HL-60 (cell line): ENCODE measurements around the gene HHAT.

Source experiments
- DNase-seq, 2 experiments: peaks; one replicate each; pipeline ENCODE4 v3.0.0-alpha.2; 2010 to 2020; ENCODE audit warnings: low read depth in 1 of 2, low spot score in 1 of 2
- H3K27ac ChIP-seq: fragments of 250-450 bp; sonication (Bioruptor Pico); replicated peaks from 2 replicates; pipeline ENCODE4 v1.5.1; 2020; ENCODE audit warnings: mild to moderate bottlenecking, moderate library complexity
- H3K27me3 ChIP-seq: fragments of 250-450 bp; sonication (Bioruptor Pico); 2 replicates; pipeline ENCODE4 v1.5.1; 2021; ENCODE audit warnings: mild to moderate bottlenecking, moderate library complexity; ENCODE audit not compliant: insufficient read depth, poor library complexity, severe bottlenecking
- H3K4me3 ChIP-seq: replicated peaks from 2 replicates; pipeline ENCODE4 v1.5.1; 2011; ENCODE audit warnings: mild to moderate bottlenecking, control low read depth, low read length; ENCODE audit not compliant: insufficient read depth
- CTCF ChIP-seq: IDR thresholded peaks from one replicate; pipeline ENCODE4 v1.5.1; 2011; ENCODE audit warnings: low read length, control low read depth, inconsistent platforms; ENCODE audit not compliant: insufficient read depth
- GABPA ChIP-seq: IDR thresholded peaks from 2 replicates; pipeline ENCODE4 v1.6.1; 2012; ENCODE audit warnings: low read depth
- POLR2AphosphoS5 ChIP-seq: IDR thresholded peaks from 2 replicates; pipeline ENCODE4 v1.6.1; 2012; ENCODE audit warnings: low read depth
- SPI1 ChIP-seq: IDR thresholded peaks from 2 replicates; pipeline ENCODE4 v1.6.1; 2012; ENCODE audit warnings: low read depth, mild to moderate bottlenecking, borderline replicate concordance
- TF ChIP-seq, protein P1 (sequence below): IDR thresholded peaks from 2 replicates; pipeline ENCODE4 v1.6.1; 2012; ENCODE audit warnings: low read depth; ENCODE audit not compliant: insufficient replicate concordance

Gene HHAT

DNA sequence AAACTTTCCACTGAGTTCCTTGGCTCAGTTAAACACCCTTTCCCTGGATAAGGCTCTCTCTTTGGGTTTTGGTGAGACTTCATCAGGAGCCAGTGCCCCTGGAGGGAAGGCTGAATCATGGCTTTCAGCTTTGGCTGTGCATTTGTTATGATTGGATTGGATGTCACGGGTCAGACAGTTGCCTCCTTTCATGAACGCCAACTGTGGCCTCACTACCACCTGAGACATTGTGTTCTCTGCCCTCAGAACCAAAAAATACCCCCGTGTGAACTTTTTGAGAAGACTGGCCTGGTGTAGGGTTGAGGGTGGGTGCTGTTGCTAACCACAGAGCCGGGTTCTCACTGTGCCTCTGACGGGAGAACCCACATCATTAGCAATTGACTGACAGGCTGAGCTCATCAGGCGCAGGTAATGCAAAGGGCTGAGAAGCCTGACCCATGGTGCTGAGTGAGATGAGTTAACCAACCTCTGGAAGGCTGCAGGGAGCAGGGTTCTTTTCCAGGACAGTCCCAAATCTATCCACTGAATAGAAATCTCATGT is 65.6 kb downstream of the HHAT start:
- Histone ChIP-seq H3K4me3 (no peak overlapping the region), H3K27me3 (no peaks in the 10 kb centered on the region), H3K27ac (no peak overlapping the region)
- DNase-seq: no peak
- TF ChIP-seq SPI1: no peak
- no peak for TF ChIP-seq GABPA
- no peak for TF ChIP-seq POLR2AphosphoS5
- TF ChIP-seq, protein P1, sequence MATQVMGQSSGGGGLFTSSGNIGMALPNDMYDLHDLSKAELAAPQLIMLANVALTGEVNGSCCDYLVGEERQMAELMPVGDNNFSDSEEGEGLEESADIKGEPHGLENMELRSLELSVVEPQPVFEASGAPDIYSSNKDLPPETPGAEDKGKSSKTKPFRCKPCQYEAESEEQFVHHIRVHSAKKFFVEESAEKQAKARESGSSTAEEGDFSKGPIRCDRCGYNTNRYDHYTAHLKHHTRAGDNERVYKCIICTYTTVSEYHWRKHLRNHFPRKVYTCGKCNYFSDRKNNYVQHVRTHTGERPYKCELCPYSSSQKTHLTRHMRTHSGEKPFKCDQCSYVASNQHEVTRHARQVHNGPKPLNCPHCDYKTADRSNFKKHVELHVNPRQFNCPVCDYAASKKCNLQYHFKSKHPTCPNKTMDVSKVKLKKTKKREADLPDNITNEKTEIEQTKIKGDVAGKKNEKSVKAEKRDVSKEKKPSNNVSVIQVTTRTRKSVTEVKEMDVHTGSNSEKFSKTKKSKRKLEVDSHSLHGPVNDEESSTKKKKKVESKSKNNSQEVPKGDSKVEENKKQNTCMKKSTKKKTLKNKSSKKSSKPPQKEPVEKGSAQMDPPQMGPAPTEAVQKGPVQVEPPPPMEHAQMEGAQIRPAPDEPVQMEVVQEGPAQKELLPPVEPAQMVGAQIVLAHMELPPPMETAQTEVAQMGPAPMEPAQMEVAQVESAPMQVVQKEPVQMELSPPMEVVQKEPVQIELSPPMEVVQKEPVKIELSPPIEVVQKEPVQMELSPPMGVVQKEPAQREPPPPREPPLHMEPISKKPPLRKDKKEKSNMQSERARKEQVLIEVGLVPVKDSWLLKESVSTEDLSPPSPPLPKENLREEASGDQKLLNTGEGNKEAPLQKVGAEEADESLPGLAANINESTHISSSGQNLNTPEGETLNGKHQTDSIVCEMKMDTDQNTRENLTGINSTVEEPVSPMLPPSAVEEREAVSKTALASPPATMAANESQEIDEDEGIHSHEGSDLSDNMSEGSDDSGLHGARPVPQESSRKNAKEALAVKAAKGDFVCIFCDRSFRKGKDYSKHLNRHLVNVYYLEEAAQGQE: no peak
- TF ChIP-seq CTCF: no peak

- TF ChIP-seq CTCF (no peak), GABPA (no peak), POLR2AphosphoS5 (no peak), SPI1 (no peak)
- TF ChIP-seq, protein P1: no peak
- Histone ChIP-seq H3K4me3 (no peak overlapping the region), H3K27ac (no peak overlapping the region), H3K27me3 (no peaks in the 10 kb centered on the region)
- DNase-seq: no peak
These were observed 67.8 kb downstream of the HHAT start for GRCh38 chr1:210396541-210396940.

- Histone ChIP-seq H3K27me3 (no peaks in the 10 kb centered on the region), H3K4me3 (no peak overlapping the region), H3K27ac (no peak overlapping the region)
- DNase-seq: no peak
- no peak for TF ChIP-seq POLR2AphosphoS5
- no peak for TF ChIP-seq CTCF
- no peak for TF ChIP-seq SPI1
- TF ChIP-seq GABPA: no peak
- TF ChIP-seq, protein P1: no peak
These were observed 68.5 kb downstream of the HHAT start for GRCh38 chr1:210397252-210397651.
